GM23338 (cell line): ENCODE data around the gene ARHGEF37.

ENCODE experiments used
- CREB1 ChIP-seq: fragments of 250-450 bp; sonication (Bioruptor Pico); IDR thresholded peaks from 2 replicates; pipeline ENCODE4 v1.5.0; 2020; ENCODE audit warnings: low read depth, mild to moderate bottlenecking, moderate library complexity
- EZH2 ChIP-seq: fragments of 200-600 bp; sonication (generic); IDR thresholded peaks from one replicate; pipeline ENCODE4 v1.8.0; 2017; ENCODE audit warnings: antibody characterized with exemption, mild to moderate bottlenecking, low read depth; ENCODE audit not compliant: unreplicated experiment
- EZH2phosphoT487 ChIP-seq: fragments of 200-600 bp; sonication (generic); IDR thresholded peaks from one replicate; pipeline ENCODE4 v1.8.1; 2018; ENCODE audit warnings: antibody characterized with exemption; ENCODE audit not compliant: unreplicated experiment
- JUNB ChIP-seq: IDR thresholded peaks from one replicate; pipeline ENCODE4 v1.6.1; 2016; ENCODE audit warnings: antibody characterized with exemption; ENCODE audit not compliant: unreplicated experiment
- POLR2AphosphoS5 ChIP-seq: IDR thresholded peaks from 2 replicates; pipeline ENCODE4 v1.6.1; 2016; ENCODE audit warnings: antibody characterized with exemption, low read depth
- STAT1 ChIP-seq: IDR thresholded peaks from one replicate; pipeline ENCODE4 v1.6.1; 2016; ENCODE audit warnings: antibody characterized with exemption; ENCODE audit not compliant: unreplicated experiment
- TF ChIP-seq, protein P1 (sequence below), 2 experiments: fragments of 200-600 bp in 1 of 2; sonication (generic) in 1 of 2; conservative IDR thresholded peaks; 2 replicates each; pipeline versions ENCODE4 v1.5.1 to v1.6.1; 2016 to 2017; ENCODE audit warnings: antibody characterized with exemption in 2 of 2, low read depth in 2 of 2, mild to moderate bottlenecking in 2 of 2, moderate library complexity in 1 of 2
- TF ChIP-seq, protein P2 (sequence below): IDR thresholded peaks from 2 replicates; pipeline ENCODE4 v1.6.1; 2016; ENCODE audit warnings: antibody characterized with exemption
- TF ChIP-seq, protein P3 (sequence below): IDR thresholded peaks from one replicate; pipeline ENCODE4 v1.6.1; 2018; ENCODE audit warnings: antibody characterized with exemption; ENCODE audit not compliant: unreplicated experiment

DNA sequence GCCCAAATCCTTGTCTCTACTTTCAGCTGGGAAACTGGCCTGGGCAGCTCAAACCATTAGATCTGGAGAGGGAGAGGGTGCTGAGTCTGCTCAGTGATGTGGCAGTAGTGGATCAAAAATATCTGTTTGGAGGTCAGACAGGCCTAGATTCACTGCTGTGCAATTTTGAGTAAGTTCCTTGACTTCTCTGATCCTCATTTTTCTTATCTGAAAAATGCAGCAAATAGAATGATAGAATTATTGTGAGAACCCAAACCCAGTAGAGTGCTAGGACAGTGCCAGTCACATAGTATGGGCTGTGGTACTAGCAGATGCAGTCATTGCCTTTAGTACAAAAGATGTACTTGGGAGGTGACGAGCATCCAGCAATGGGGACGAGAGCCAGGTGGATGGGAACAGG lies 50.2 kb downstream of the ARHGEF37 start:
- TF ChIP-seq EZH2phosphoT487: no peak
- TF ChIP-seq EZH2: no peak
- TF ChIP-seq POLR2AphosphoS5: no peak
- TF ChIP-seq JUNB: no peak
- TF ChIP-seq, protein P1, sequence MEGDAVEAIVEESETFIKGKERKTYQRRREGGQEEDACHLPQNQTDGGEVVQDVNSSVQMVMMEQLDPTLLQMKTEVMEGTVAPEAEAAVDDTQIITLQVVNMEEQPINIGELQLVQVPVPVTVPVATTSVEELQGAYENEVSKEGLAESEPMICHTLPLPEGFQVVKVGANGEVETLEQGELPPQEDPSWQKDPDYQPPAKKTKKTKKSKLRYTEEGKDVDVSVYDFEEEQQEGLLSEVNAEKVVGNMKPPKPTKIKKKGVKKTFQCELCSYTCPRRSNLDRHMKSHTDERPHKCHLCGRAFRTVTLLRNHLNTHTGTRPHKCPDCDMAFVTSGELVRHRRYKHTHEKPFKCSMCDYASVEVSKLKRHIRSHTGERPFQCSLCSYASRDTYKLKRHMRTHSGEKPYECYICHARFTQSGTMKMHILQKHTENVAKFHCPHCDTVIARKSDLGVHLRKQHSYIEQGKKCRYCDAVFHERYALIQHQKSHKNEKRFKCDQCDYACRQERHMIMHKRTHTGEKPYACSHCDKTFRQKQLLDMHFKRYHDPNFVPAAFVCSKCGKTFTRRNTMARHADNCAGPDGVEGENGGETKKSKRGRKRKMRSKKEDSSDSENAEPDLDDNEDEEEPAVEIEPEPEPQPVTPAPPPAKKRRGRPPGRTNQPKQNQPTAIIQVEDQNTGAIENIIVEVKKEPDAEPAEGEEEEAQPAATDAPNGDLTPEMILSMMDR (conservative IDR thresholded peaks at IDR 0.05; ENCODE audit: low read depth in 2 of 2): no peak
- TF ChIP-seq STAT1: no peak
- TF ChIP-seq, protein P2, sequence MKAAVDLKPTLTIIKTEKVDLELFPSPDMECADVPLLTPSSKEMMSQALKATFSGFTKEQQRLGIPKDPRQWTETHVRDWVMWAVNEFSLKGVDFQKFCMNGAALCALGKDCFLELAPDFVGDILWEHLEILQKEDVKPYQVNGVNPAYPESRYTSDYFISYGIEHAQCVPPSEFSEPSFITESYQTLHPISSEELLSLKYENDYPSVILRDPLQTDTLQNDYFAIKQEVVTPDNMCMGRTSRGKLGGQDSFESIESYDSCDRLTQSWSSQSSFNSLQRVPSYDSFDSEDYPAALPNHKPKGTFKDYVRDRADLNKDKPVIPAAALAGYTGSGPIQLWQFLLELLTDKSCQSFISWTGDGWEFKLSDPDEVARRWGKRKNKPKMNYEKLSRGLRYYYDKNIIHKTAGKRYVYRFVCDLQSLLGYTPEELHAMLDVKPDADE: no peak
- TF ChIP-seq, protein P3, sequence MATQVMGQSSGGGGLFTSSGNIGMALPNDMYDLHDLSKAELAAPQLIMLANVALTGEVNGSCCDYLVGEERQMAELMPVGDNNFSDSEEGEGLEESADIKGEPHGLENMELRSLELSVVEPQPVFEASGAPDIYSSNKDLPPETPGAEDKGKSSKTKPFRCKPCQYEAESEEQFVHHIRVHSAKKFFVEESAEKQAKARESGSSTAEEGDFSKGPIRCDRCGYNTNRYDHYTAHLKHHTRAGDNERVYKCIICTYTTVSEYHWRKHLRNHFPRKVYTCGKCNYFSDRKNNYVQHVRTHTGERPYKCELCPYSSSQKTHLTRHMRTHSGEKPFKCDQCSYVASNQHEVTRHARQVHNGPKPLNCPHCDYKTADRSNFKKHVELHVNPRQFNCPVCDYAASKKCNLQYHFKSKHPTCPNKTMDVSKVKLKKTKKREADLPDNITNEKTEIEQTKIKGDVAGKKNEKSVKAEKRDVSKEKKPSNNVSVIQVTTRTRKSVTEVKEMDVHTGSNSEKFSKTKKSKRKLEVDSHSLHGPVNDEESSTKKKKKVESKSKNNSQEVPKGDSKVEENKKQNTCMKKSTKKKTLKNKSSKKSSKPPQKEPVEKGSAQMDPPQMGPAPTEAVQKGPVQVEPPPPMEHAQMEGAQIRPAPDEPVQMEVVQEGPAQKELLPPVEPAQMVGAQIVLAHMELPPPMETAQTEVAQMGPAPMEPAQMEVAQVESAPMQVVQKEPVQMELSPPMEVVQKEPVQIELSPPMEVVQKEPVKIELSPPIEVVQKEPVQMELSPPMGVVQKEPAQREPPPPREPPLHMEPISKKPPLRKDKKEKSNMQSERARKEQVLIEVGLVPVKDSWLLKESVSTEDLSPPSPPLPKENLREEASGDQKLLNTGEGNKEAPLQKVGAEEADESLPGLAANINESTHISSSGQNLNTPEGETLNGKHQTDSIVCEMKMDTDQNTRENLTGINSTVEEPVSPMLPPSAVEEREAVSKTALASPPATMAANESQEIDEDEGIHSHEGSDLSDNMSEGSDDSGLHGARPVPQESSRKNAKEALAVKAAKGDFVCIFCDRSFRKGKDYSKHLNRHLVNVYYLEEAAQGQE: no peak
- TF ChIP-seq CREB1: no peak
